HCT116 (cell line): ENCODE measurements around the gene RAB3C. TPM values are rescaled to one million over a fixed set of nuclear protein-coding genes. Genes with fewer than 3 reads are reported as not detected.

Experiments
- ATAC-seq: fragments of 200-7000 bp; cut with Tn5 transposase; 2 replicates; pipeline ENCODE4 v1.9.1; 2020; ENCODE audit warnings: mild to moderate bottlenecking, moderate library complexity
- BruUV-seq: library from RNA; stranded (reverse); fragments of 400-500 nt; replicated peaks from 2 replicates; lab custom pipeline; 2021; lab: Mats Ljungman, UMichigan
- CTCF ChIA-PET: fragments of 300-600 bp; sonication (Branson Sonifier 250); formaldehyde crosslinking; loops from one replicate; lab custom pipeline; 2021; ENCODE audit warnings: antibody characterized with exemption; lab: Charles Lee
- POLR2A ChIA-PET: fragments of 300-600, 350-600 bp; sonication (Branson Sonifier 250); formaldehyde crosslinking; loops from one replicate; lab custom pipeline; 2021; ENCODE audit warnings: antibody characterized with exemption; lab: Charles Lee
- RAD21 ChIA-PET, 2 experiments: fragments of 300-600 bp; sonication (Branson Sonifier 250); formaldehyde crosslinking; loops; one replicate each; lab custom pipeline; 2023; ENCODE audit warnings: low total read pairs in 2 of 2; ENCODE audit not compliant: uncharacterized antibody in 2 of 2, unreplicated experiment in 2 of 2, low non-redundant PET in 1 of 2; lab: Charles Lee
- DNase-seq: peaks from one replicate; pipeline ENCODE4 v3.0.0-alpha.2; 2010; ENCODE audit warnings: low read depth, low spot score
- H2AFZ ChIP-seq: fragments of 200-600 bp; shearing (Covaris generic), sonication (generic); 2 replicates; pipeline ENCODE4 v1.6.1; 2017; ENCODE audit warnings: low read depth, mixed run types, mixed read lengths, antibody characterized with exemption, low read length; ENCODE audit not compliant: poor library complexity, severe bottlenecking
- H3K27ac ChIP-seq: 2 replicates; pipeline ENCODE4 v1.5.1; 2012; ENCODE audit warnings: low read depth, low read length
- H3K27me3 ChIP-seq: fragments of 200-600 bp; sonication (generic); 2 replicates; pipeline ENCODE4 v1.6.1; 2016; ENCODE audit warnings: mixed run types, low read length, mixed read lengths; ENCODE audit not compliant: insufficient read depth
- H3K36me3 ChIP-seq, 2 experiments: fragments of 200-500 bp in 1 of 2; fragments of 200-600 bp in 1 of 2; sonication (Bioruptor generic) in 1 of 2; sonication (generic) in 1 of 2; 2 replicates each; pipeline versions ENCODE4 v1.5.1 to v1.6.1; 2014 to 2016; ENCODE audit warnings: low read length in 2 of 2, inconsistent platforms in 1 of 2, mixed read lengths in 1 of 2, mixed run types in 1 of 2; ENCODE audit not compliant: insufficient read depth in 2 of 2, control insufficient read depth in 1 of 2
- H3K4me1 ChIP-seq, 2 experiments: fragments of 200-600 bp in 1 of 2; sonication (generic) in 1 of 2; 2 replicates each; pipeline versions ENCODE4 v1.5.1 to v1.6.1; 2012 to 2017; ENCODE audit warnings: low read length in 2 of 2, inconsistent platforms in 1 of 2, mild to moderate bottlenecking in 1 of 2, mixed read lengths in 1 of 2, mixed run types in 1 of 2, moderate library complexity in 1 of 2; ENCODE audit not compliant: insufficient read depth in 2 of 2, control insufficient read depth in 1 of 2
- H3K4me2 ChIP-seq: fragments of 200-600 bp; sonication (generic); 2 replicates; pipeline ENCODE4 v1.6.1; 2017; ENCODE audit warnings: mixed run types, low read length, mixed read lengths
- H3K4me3 ChIP-seq, 2 experiments: fragments of 200-600 bp in 1 of 2; sonication (generic) in 1 of 2; replicated peaks in 1 of 2; 2 replicates each; pipeline ENCODE4 v1.5.1; 2011 to 2016; ENCODE audit warnings: low read length in 2 of 2, control low read depth in 1 of 2, low read depth in 1 of 2, mild to moderate bottlenecking in 1 of 2, mixed read lengths in 1 of 2, mixed run types in 1 of 2
- H3K79me2 ChIP-seq: fragments of 200-600 bp; sonication (generic); 2 replicates; pipeline ENCODE4 v1.6.1; 2017; ENCODE audit warnings: mild to moderate bottlenecking, mixed run types, low read length, moderate library complexity, mixed read lengths; ENCODE audit not compliant: insufficient read depth
- H3K9ac ChIP-seq: fragments of 200-600 bp; sonication (generic); 2 replicates; pipeline ENCODE4 v1.6.1; 2016; ENCODE audit warnings: low read length, mixed read lengths
- H3K9me2 ChIP-seq: fragments of 200-600 bp; sonication (generic), shearing (Covaris generic); 2 replicates; pipeline ENCODE4 v1.6.1; 2017; ENCODE audit warnings: mixed run types, mild to moderate bottlenecking, moderate library complexity; ENCODE audit not compliant: insufficient read depth
- H3K9me3 ChIP-seq, 2 experiments: fragments of 200-500 bp in 1 of 2; fragments of 200-600 bp in 1 of 2; sonication (Bioruptor generic) in 1 of 2; sonication (generic) in 1 of 2; 2 replicates each; pipeline ENCODE4 v1.6.1; 2014 to 2017; ENCODE audit warnings: low read length in 2 of 2, mixed read lengths in 2 of 2, inconsistent platforms in 1 of 2, low read depth in 1 of 2, mild to moderate bottlenecking in 1 of 2, mixed run types in 1 of 2, moderate library complexity in 1 of 2; ENCODE audit not compliant: control insufficient read depth in 1 of 2, insufficient read depth in 1 of 2
- H4K20me1 ChIP-seq: fragments of 200-600 bp; sonication (generic), shearing (Covaris generic); 2 replicates; pipeline ENCODE4 v1.6.1; 2017; ENCODE audit warnings: mixed run types, mild to moderate bottlenecking, moderate library complexity; ENCODE audit not compliant: insufficient read depth
- CBX3 ChIP-seq: IDR thresholded peaks from 2 replicates; pipeline ENCODE4 v1.6.1; 2012; ENCODE audit warnings: low read depth
- CTCF ChIP-seq, 3 experiments: fragments of 200-600 bp in 1 of 3; sonication (generic) in 1 of 3; IDR thresholded peaks in 2 of 3; conservative IDR thresholded peaks in 1 of 3; 2 replicates each; pipeline ENCODE4 v1.5.1; 2012 to 2017; ENCODE audit warnings: low read depth in 2 of 3, low read length in 2 of 3, antibody characterized with exemption in 1 of 3, borderline replicate concordance in 1 of 3, control low read depth in 1 of 3, mild to moderate bottlenecking in 1 of 3, mixed read lengths in 1 of 3, mixed run types in 1 of 3, moderate library complexity in 1 of 3; ENCODE audit not compliant: insufficient read depth in 1 of 3
- ELF1 ChIP-seq: IDR thresholded peaks from 2 replicates; pipeline ENCODE4 v1.6.1; 2012; ENCODE audit warnings: low read depth, borderline replicate concordance
- POLR2AphosphoS5 ChIP-seq: IDR thresholded peaks from 2 replicates; pipeline ENCODE4 v1.6.1; 2011; ENCODE audit warnings: mild to moderate bottlenecking, low read depth, low read length, moderate library complexity
- REST ChIP-seq: IDR thresholded peaks from 2 replicates; pipeline ENCODE4 v1.6.1; 2012; ENCODE audit warnings: low read depth
- SP1 ChIP-seq: IDR thresholded peaks from 2 replicates; pipeline ENCODE4 v1.6.1; 2012; ENCODE audit warnings: low read depth
- intact Hi-C: fragments of 100-400 bp; cut with micrococcal nuclease; formaldehyde crosslinking; loops from 2 replicates; pipeline ENCODE4 v1.10.0; 2022
- total RNA-seq: library from RNA; stranded (reverse); gene quantifications from one replicate; pipeline ENCODE4 v1.2.1, GENCODE V29; 2021; ENCODE audit not compliant: unreplicated experiment

Gene RAB3C
- total RNA-seq, 1 experiment from 2014 or later = not detected

GRCh38 chr5:58629271-58630159 lies 46.6 kb downstream of the RAB3C start:
- Histone ChIP-seq H3K36me3 (no peaks in the 10 kb centered on the region), H3K4me2 (no peak overlapping the region), H3K27ac (no peak overlapping the region), H3K9me2 (no peaks in the 10 kb centered on the region), H3K4me1 (no peaks in the 10 kb centered on the region), H3K9me3 (no peaks in the 10 kb centered on the region), H3K9ac (no peak overlapping the region), H2AFZ (no peak overlapping the region), H4K20me1 (no peaks in the 10 kb centered on the region), H3K27me3 (peaks cover 25% of the 10 kb centered on the region), H3K79me2 (no peaks in the 10 kb centered on the region), H3K4me3 (no peak overlapping the region)
- ChIA-PET CTCF (no interaction called here), POLR2A (no interaction called here), RAD21 (no interaction called here)
- ATAC-seq = no peak
- no TSS peak for BruUV-seq
- no peak for DNase-seq
- intact Hi-C loops = no loop called here
- TF ChIP-seq POLR2AphosphoS5 = no peak
- no peak for TF ChIP-seq ELF1
- TF ChIP-seq SP1 = no peak
- TF ChIP-seq REST = no peak
- no peak for TF ChIP-seq CBX3
- no peak for TF ChIP-seq CTCF (IDR thresholded peaks at IDR 0.05 in 2 of 3, conservative IDR thresholded peaks at IDR 0.05 in 1 of 3; ENCODE audit: borderline replicate concordance in 1 of 3, insufficient read depth in 1 of 3, low read depth in 2 of 3, low read length in 2 of 3)
